GM21367 (cell line): ENCODE results near the gene SLC1A6.
"Not testable (repeated sequence)": the region's sequence is repeated elsewhere in the genome, so short reads cannot be mapped to it uniquely, and the experiment has no call there.

Experiments
- ATAC-seq: cut with Tn5 transposase; IDR thresholded peaks from one replicate; pipeline ENCODE4 v1.9.1; 2021; ENCODE audit not compliant: unreplicated experiment

SLC1A6 gene

DNA sequence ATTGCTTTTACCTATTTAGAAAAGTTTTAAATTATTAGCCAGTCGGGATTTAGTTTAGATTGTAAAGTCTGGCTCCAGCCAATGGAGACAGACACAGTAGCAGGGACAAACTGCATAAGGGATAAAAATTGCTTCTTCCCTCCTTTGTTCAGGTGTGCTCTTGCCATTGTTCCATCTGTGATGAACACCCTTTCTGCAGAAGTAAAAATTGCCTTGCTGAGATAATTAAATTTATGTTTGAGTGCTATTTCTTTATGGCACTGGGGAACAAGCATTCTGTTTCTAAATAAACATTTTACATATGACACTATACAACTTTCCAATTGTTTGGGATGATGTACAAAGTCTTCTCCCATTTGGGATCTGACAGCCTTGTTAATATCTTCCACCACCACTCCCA is 20.4 kb downstream of the SLC1A6 start:
- ATAC-seq: no peak

DNA sequence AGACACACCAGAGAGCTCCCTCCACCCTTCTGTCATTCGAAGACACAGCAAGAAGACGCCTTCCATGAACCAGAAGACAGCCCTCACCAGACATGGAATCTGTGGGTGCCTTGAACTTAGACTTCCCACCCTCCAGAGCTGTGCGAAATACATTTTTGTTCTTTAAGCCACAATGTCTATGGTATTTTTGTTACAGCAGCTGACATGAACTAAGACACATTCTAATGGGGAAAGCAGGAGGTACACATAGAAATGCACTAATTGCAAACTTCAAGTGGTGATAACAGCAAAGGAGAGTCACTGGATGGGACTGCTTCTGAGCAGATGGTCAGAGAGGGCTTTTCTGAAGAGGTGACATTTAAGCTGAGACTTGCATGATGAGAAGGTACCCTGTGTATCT is 22.2 kb downstream of the SLC1A6 start:
- no peak for ATAC-seq

DNA sequence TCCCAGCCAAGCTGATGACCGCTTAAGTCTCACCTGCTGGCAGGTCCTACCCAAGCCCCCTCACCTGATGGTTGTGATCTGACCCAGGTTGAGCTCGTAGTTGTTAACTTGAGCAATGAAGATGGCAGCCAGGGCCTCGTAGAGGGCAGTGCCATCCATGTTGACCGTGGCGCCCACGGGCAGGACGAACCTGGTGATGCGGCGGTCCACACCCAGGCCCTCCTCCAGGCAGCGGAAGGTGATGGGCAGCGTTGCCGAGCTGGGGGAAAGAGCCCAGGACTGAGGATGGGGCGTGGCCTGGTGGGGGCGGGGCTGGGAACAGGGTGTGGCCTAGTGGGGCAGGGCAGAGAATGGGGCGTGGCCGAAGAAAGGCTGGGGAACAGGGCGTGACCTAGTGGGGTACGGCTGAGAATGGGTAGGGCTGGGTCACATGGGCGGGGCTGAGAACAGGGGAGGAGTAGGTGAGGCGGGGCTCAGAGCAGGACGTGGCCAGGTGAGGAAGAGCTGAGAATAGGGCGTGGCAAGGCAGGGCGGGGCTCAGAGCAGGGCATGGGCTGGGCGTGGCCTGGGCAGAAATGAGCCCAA is 25.5 kb downstream of the SLC1A6 start:
- ATAC-seq: no peak

DNA sequence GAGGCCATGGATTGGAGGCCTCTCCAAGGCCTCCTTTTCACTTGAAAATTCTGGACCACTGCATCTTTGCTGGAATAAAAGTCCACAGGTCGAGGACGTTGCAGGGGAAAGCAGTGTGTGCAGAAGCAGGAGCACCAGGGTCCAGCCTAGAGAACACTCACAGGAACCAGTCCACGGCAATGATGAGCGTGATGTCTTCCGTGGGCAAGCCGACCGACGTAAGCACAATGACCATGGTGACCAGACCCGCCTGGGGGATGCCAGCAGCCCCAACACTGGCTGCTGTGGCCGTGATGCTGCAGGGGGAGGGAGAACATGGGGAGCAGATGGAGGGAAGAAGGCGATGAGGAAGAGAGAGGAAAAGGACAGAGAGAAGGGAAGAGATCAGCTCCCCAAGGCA is 26.9 kb downstream of the SLC1A6 start:
- ATAC-seq: no peak

DNA sequence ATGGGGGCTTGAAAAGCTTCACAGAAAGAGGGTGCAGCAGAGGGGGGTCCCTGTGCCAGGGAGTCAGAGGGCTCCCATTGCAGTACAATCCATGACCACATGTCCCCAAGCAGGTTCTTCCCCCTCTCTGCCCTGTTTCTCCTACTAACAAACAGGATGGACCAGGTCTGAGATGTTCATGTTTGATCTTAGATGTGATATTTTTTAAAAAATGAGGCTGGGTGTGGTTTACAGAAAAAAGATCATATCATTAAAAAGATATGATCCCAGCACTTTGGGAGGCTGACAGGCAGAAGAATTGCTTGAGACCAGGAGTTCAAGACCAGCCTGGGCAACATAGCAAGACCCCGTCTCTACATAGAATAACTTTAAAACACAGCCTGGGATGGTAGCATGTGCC is 29.2 kb downstream of the SLC1A6 start:
- no peak for ATAC-seq

DNA sequence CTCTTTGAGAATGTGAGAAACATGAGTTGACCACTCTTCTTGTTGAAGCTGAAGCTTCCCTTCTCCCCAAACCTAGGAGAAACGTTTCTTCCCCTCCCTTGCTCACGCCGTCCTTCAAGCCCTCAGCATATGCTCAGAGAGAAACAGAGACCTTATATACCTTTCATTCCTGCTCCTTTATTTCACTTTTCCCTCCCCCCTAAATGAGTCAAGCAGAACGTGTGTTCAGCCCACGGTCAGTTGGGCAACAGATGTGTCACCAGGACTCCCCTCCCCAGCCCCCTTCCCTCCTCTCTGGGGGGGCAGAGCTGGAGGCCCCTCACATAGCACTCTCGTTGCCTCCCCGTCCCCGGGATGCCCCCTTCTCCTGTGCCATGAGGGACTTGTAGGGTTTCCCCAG is 29.8 kb downstream of the SLC1A6 start:
- ATAC-seq: no peak

DNA sequence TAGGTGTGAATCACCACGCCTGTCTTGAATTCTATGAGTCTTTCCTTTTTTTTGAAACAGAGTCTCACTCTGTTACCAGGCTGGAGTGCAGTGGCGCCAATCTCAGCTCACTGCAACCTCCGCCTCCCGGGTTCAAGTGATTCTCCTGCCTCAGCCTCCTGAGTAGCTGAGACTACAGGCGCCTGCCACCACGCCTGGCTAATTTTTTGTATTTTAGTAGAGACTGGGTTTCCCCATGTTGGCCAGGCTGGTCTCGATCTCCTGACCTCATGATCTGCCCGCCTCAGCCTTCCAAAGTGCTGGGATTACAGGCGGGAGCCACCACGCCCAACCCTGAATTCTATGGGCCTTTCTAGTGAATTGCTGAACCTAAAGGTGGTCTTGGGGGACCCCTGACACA is 30.3 kb downstream of the SLC1A6 start:
- ATAC-seq: not testable (repeated sequence)

DNA sequence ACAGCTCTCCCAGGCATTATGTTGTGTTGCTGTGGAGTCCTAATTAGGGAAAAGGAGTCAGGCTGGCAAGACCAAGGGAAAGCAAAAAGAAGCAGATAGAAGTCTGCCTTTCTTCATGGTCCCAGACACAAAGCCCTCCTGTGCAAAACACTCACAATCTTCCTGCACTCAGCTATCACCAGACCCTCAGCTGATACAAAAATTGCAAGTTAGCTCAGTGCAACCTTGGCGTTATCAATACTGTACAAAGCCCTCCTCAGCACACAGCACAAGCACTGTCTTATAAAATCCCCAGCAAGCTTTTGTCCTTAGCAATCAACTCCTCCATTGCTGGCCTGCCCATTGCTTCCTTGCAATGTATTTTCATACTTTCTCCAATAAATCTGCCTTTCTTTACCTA is 35.2 kb downstream of the SLC1A6 start:
- ATAC-seq: no peak

DNA sequence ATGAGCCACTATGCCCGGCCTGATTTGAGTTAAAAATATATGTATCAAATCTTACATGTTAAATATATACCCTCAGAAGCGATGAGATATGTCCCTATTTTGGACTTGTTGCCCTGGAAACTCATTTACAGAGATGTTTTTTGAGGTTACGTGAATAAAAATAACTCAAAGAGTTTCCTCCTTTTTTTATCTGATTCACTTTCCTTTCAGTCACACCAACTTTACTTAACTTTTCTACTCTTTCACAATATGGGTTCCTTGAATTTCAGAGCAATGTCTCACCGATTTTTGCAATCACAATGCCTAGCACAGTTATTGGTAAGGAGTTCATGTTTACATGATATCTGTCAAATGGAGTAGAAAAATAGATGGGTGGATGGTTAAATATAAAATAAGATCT is 36.1 kb downstream of the SLC1A6 start:
- ATAC-seq: no peak

DNA sequence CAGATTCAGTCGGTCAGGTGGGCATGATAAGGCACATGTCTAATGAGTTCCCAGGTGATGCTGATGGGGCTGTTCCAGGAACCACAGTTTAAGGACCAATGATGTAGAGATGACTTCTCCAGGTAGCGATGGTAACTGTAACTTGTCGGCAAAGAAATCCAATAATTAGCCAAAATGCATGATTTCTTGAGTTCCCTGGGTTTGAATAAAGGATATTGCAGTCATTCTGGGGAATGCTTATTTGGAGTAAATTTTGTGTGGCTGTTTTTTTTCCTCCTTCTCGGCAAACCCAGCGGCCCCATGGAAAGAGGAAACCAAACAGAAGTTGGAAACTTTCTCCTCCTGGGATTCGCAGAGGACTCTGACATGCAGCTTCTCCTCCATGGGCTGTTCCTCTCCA is 38.5 kb downstream of the SLC1A6 start, which contains the start of gene OR7C2:
Gene OR7C2 (plus strand): TSS at position 301 of the 400 bp plus-strand sequence. CDS start 0 bp downstream, at position 301.
- no peak for ATAC-seq

DNA sequence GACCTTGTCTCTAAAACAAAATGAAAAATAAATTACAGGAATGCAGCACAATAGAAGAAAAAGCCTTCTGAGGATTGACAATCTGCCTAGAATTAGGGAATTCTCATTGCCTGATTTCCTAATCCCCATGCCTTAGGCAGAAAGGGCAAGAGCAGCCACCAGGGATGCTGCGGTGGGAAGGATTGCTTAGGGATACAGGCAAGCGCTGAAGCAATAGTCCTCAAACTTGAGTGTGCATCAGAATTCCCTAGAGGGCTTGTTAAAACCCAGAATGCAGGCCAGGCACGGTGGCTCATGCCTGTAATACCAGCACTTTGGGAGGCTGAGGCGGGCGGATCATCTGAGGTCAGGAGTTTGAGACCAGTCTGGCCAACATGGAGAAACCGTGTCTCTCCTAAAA is 39.4 kb downstream of the SLC1A6 start:
- ATAC-seq: no peak

DNA sequence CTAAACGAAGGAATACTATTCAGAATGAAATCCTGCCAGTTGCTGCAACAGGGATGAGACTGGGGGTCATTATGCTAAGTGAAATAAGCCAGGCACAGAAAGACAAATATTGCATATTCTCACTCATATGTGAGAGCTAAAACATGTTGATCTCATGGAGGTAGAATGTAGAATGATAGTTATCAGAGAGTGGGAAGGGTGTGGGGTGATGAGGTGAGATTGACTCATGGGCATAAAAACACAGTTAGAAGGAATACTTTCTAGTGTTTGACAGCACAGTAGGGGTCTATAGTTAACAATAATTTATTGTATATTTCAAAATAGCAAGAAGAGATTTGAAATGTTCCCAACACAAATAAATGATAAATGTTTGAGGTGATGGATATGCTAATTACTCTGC is 46.2 kb downstream of the SLC1A6 start:
- no peak for ATAC-seq

DNA sequence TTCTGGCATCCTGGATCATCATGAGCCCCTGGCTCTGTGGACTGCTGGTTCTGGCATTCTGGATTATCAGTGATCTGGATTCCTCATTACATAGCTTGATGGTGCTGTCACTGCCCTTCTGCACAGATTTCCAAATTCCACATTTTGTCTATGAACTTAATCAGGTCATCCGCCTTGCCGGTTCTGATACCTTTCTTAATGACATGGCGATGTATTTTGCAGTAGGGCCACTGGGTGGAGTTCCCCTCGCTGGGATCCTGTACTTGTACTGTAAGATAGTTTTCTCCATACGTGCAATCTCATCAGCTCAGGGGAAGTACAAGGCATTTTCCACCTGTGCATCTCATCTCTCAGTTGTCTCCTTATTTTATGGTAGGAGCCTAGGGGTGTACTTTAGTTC is 62.8 kb downstream of the SLC1A6 start:
- ATAC-seq: no peak

DNA sequence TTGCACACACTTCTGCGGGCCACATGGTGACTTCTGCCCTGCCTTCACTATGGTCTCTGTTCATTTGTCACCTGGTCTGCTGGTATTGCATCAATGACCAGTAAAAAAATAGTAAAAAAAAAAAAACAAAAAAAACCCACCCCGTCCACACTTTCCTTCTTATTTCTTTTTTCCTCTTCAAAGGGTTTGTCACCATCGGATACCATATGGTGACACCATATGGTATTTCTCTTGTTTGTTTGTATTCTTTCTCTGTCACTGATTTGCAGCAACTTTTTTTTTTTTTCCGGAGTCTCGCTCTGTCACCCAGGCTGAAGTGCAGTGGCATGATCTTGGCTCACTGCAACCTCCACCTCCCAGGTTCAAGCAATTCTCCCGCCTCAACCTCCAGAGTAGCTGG is 64.5 kb downstream of the SLC1A6 start:
- ATAC-seq: no peak

DNA sequence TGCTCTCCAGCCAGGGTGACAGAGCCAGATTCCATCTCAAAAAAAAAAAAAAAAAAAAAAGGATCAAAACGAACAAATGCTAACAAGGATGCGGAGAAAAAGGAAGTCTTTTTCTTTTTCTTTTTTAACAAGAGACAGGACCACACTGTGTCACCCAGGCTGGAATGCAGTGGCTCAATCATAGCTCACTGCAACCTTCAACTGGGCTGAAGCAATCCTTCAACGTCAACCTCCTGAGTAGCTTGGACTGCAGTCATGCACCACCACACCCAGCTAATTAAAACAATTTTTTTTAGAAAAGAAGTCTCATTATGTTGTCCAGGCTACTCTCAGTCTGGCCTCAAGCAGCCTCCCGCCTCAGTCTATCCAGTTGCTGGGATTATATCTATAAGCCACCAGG is 73.0 kb downstream of the SLC1A6 start:
- ATAC-seq: no peak

DNA sequence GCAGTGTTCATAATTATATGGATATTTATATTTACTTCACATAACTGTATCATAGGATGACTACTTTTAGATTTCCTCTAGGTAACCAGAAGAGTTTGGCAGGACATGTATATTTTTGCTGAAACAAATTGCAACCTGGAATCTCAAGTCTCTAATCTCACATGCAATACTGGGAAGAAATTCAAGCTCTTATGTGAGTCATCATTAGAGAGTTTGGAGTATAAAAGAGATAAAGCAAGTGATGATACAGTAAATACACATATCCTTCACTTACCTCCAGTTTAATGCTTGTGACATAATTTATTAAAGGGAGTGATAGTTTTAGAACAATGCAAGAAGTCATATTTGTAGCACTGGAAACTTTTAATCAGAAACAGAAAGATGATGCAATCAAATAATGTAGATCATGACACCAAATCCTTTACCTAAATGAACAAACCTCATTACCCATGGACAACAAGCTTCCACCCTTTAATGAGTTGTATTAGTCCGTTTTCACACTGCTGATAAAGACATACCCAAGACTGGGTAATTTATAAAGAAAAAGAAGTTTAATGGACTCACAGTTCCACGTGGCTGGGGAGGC is 77.9 kb downstream of the SLC1A6 start:
- ATAC-seq: no peak
